Measurements from ENCODE around the gene NUMA1.

Gene NUMA1

GRCh38 chr11:72080326-72081183 lies at the start of gene NUMA1, which contains the start of gene LRRC51:
Gene NUMA1 (minus strand): TSS chr11:72080542. CDS start chr11:72035943, 44,599 bp downstream.
Gene LRRC51 (plus strand): TSS chr11:72080850. CDS start chr11:72089084, 8,234 bp downstream.
- peak within 1 kb of the TSS; percentile 62 for H3K4me3 ChIP-seq (replicated peaks; ENCODE audit: low read depth, low read length)
- DNase-seq (ENCODE audit: low read depth): peak; percentile 100
- TF ChIP-seq, protein P1, sequence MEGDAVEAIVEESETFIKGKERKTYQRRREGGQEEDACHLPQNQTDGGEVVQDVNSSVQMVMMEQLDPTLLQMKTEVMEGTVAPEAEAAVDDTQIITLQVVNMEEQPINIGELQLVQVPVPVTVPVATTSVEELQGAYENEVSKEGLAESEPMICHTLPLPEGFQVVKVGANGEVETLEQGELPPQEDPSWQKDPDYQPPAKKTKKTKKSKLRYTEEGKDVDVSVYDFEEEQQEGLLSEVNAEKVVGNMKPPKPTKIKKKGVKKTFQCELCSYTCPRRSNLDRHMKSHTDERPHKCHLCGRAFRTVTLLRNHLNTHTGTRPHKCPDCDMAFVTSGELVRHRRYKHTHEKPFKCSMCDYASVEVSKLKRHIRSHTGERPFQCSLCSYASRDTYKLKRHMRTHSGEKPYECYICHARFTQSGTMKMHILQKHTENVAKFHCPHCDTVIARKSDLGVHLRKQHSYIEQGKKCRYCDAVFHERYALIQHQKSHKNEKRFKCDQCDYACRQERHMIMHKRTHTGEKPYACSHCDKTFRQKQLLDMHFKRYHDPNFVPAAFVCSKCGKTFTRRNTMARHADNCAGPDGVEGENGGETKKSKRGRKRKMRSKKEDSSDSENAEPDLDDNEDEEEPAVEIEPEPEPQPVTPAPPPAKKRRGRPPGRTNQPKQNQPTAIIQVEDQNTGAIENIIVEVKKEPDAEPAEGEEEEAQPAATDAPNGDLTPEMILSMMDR (IDR thresholded peaks at IDR 0.05; ENCODE audit: low read length, missing control alignments): no peak

- no peak overlapping the region for H3K4me3 ChIP-seq (replicated peaks; ENCODE audit: low read depth, low read length)
- DNase-seq (ENCODE audit: low read depth): no peak
- TF ChIP-seq, protein P1 (IDR thresholded peaks at IDR 0.05; ENCODE audit: low read length, missing control alignments): no peak
Observed at GRCh38 chr11:72129381-72129780, 49.0 kb upstream of the NUMA1 start.

GRCh38 chr11:72127923-72128322 lies 47.6 kb upstream of the NUMA1 start:
- no peak for DNase-seq (ENCODE audit: low read depth)
- TF ChIP-seq, protein P1 (IDR thresholded peaks at IDR 0.05; ENCODE audit: low read length, missing control alignments): no peak
- no peak overlapping the region for H3K4me3 ChIP-seq (replicated peaks; ENCODE audit: low read depth, low read length)

- H3K4me3 ChIP-seq (replicated peaks; ENCODE audit: low read depth, low read length): no peak overlapping the region
- TF ChIP-seq, protein P1 (IDR thresholded peaks at IDR 0.05; ENCODE audit: low read length, missing control alignments): no peak
- no peak for DNase-seq (ENCODE audit: low read depth)
Observed at GRCh38 chr11:72125956-72126355, 45.6 kb upstream of the NUMA1 start.

DNA sequence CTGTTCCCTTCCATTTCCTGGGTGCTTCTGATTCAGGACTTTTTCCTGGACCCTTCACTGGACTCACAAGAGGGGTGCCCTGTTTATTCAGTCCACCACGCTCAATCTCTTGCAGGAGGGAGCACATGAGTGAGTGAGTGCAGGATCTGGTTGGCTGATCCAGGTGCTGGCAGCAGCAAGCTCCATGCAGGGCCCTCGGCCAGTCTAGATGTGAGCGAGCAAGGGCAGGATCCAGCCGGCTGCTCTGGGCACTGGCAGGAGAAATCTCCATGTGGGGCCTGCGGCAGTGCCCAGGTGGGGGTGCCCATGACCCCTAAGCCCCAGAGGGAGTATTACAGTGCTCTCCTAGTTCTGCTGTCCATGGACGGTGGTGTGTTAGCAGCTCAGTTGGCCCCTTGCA lies 43.7 kb upstream of the NUMA1 start:
- TF ChIP-seq, protein P1 (IDR thresholded peaks at IDR 0.05; ENCODE audit: low read length, missing control alignments): no peak
- H3K4me3 ChIP-seq (replicated peaks; ENCODE audit: low read depth, low read length): no peak overlapping the region
- DNase-seq (ENCODE audit: low read depth): no peak

- H3K4me3 ChIP-seq (replicated peaks; ENCODE audit: low read depth, low read length): no peak overlapping the region
- TF ChIP-seq, protein P1 (IDR thresholded peaks at IDR 0.05; ENCODE audit: low read length, missing control alignments): no peak
- DNase-seq (ENCODE audit: low read depth): no peak
Observed at GRCh38 chr11:72123117-72123653, 42.8 kb upstream of the NUMA1 start.

All from fibroblast of pulmonary artery (primary cell).